GM19351 (cell line): ENCODE results near the gene PFDN5.

Experiments used
- ATAC-seq: cut with Tn5 transposase; IDR thresholded peaks from one replicate; pipeline ENCODE4 v1.9.1; 2021; ENCODE audit warnings: mild to moderate bottlenecking, moderate library complexity; ENCODE audit not compliant: unreplicated experiment

The PFDN5 gene

GRCh38 chr12:53295070-53295890 lies at the start of gene PFDN5:
Gene PFDN5 (plus strand): TSS chr12:53295542. CDS start chr12:53295568, 26 bp downstream.
- peak; percentile 82 for ATAC-seq

- peak; percentile 71 for ATAC-seq
Observed at GRCh38 chr12:53251477-53252348, 43.6 kb upstream of the PFDN5 start.

GRCh38 chr12:53252349-53252916 lies 42.9 kb upstream of the PFDN5 start:
- ATAC-seq: no peak

GRCh38 chr12:53253298-53253697 lies 42.0 kb upstream of the PFDN5 start:
- ATAC-seq: no peak

- no peak for ATAC-seq
Observed at GRCh38 chr12:53254816-53255545, 40.4 kb upstream of the PFDN5 start.

- no peak for ATAC-seq
Observed at GRCh38 chr12:53255996-53256395, 39.3 kb upstream of the PFDN5 start.

GRCh38 chr12:53258541-53259539 lies 36.5 kb upstream of the PFDN5 start:
- ATAC-seq: no peak

GRCh38 chr12:53259891-53260290 lies 35.5 kb upstream of the PFDN5 start:
- ATAC-seq: no peak

GRCh38 chr12:53265783-53266182 lies 29.6 kb upstream of the PFDN5 start:
- ATAC-seq: no peak

- no peak for ATAC-seq
Observed at GRCh38 chr12:53267306-53267998, 27.9 kb upstream of the PFDN5 start.

- peak; percentile 86 for ATAC-seq
Observed at GRCh38 chr12:53267999-53268629, 27.2 kb upstream of the PFDN5 start, which contains the start of gene ESPL1. Gene ESPL1 (plus strand): TSS chr12:53268299. CDS start chr12:53268767, 468 bp downstream.

- no peak for ATAC-seq
Observed at GRCh38 chr12:53268630-53269562, 26.4 kb upstream of the PFDN5 start.

GRCh38 chr12:53274445-53274844 lies 20.9 kb upstream of the PFDN5 start:
- ATAC-seq: no peak

- no peak for ATAC-seq
Observed at GRCh38 chr12:53276511-53276910, 18.8 kb upstream of the PFDN5 start.

- ATAC-seq: no peak
Observed at GRCh38 chr12:53277981-53278380, 17.4 kb upstream of the PFDN5 start.

- ATAC-seq: no peak
Observed at GRCh38 chr12:53279283-53279869, 16.0 kb upstream of the PFDN5 start.
